ENCODE measurements around the gene SLC16A14.
"Not testable (repeated sequence)": the region's sequence is repeated elsewhere in the genome, so short reads cannot be mapped to it uniquely, and the experiment has no call there.

SLC16A14 gene

GRCh38 chr2:230068651-230069055, at the start of gene SLC16A14:
SLC16A14 (minus strand) TSS chr2:230068924; CDS start chr2:230059352, 9,572 bp downstream.
- peak in 1 of 2 experiments; percentile 30 for DNase-seq

- no peak for DNase-seq
Observed at GRCh38 chr2:230106771-230107170, 38.0 kb upstream of the SLC16A14 start.

GRCh38 chr2:230101967-230102366, 33.2 kb upstream of the SLC16A14 start:
- DNase-seq, result not testable (repeated sequence)

GRCh38 chr2:230097841-230098240, 29.1 kb upstream of the SLC16A14 start:
- no peak for DNase-seq

GRCh38 chr2:230097424-230097823, 28.7 kb upstream of the SLC16A14 start:
- no peak for DNase-seq

GRCh38 chr2:230090967-230091366, 22.2 kb upstream of the SLC16A14 start:
- no peak for DNase-seq

- no peak for DNase-seq
Observed at GRCh38 chr2:230085201-230085600, 16.5 kb upstream of the SLC16A14 start.

- no peak for DNase-seq
Observed at GRCh38 chr2:230077851-230078547, 9.3 kb upstream of the SLC16A14 start.

- no peak for DNase-seq
Observed at GRCh38 chr2:230076819-230077218, 8.1 kb upstream of the SLC16A14 start.

GRCh38 chr2:230075988-230076631, 7.4 kb upstream of the SLC16A14 start:
- no peak for DNase-seq

- DNase-seq, result no peak
Observed at GRCh38 chr2:230071421-230071820, 2.7 kb upstream of the SLC16A14 start.

GRCh38 chr2:230069402-230069801, 678 bp upstream of the SLC16A14 start:
- DNase-seq, result no peak

GRCh38 chr2:230068016-230068650, 591 bp downstream of the SLC16A14 start:
- DNase-seq, result no peak

GRCh38 chr2:230060672-230061293, 7.9 kb downstream of the SLC16A14 start:
- no peak for DNase-seq

- DNase-seq, result no peak
Observed at GRCh38 chr2:230053753-230054478, 14.8 kb downstream of the SLC16A14 start.

GRCh38 chr2:230052299-230052698, 16.4 kb downstream of the SLC16A14 start:
- no peak for DNase-seq

- no peak for DNase-seq
Observed at GRCh38 chr2:230050136-230050535, 18.6 kb downstream of the SLC16A14 start.

- DNase-seq, result no peak
Observed at GRCh38 chr2:230048010-230048671, 20.6 kb downstream of the SLC16A14 start.

- no peak for DNase-seq
Observed at GRCh38 chr2:230046491-230046890, 22.2 kb downstream of the SLC16A14 start.

- no peak for DNase-seq
Observed at GRCh38 chr2:230043461-230043860, 25.3 kb downstream of the SLC16A14 start.

GRCh38 chr2:230043025-230043424, 25.7 kb downstream of the SLC16A14 start:
- no peak for DNase-seq

- DNase-seq, result no peak
Observed at GRCh38 chr2:230042195-230042594, 26.5 kb downstream of the SLC16A14 start.

All from SW 1271 (cell line).